NCI-H446 (cell line): Measurements from ENCODE around the gene NKD2.

Experiments used
- DNase-seq, 2 experiments: peaks; one replicate each; lab custom pipeline; 2025; lab: John Stamatoyannopoulos, UW

The NKD2 gene

GRCh38 chr5:978693-979092 lies 29.9 kb upstream of the NKD2 start:
- DNase-seq, result no peak

- DNase-seq, result no peak
Measured at GRCh38 chr5:979100-979817, 29.3 kb upstream of the NKD2 start.

- no peak for DNase-seq
Measured at GRCh38 chr5:980001-980588, 28.5 kb upstream of the NKD2 start.

- DNase-seq, result no peak
Measured at GRCh38 chr5:980966-981365, 27.6 kb upstream of the NKD2 start.

GRCh38 chr5:981456-981855 lies 27.1 kb upstream of the NKD2 start:
- DNase-seq, result no peak

DNA sequence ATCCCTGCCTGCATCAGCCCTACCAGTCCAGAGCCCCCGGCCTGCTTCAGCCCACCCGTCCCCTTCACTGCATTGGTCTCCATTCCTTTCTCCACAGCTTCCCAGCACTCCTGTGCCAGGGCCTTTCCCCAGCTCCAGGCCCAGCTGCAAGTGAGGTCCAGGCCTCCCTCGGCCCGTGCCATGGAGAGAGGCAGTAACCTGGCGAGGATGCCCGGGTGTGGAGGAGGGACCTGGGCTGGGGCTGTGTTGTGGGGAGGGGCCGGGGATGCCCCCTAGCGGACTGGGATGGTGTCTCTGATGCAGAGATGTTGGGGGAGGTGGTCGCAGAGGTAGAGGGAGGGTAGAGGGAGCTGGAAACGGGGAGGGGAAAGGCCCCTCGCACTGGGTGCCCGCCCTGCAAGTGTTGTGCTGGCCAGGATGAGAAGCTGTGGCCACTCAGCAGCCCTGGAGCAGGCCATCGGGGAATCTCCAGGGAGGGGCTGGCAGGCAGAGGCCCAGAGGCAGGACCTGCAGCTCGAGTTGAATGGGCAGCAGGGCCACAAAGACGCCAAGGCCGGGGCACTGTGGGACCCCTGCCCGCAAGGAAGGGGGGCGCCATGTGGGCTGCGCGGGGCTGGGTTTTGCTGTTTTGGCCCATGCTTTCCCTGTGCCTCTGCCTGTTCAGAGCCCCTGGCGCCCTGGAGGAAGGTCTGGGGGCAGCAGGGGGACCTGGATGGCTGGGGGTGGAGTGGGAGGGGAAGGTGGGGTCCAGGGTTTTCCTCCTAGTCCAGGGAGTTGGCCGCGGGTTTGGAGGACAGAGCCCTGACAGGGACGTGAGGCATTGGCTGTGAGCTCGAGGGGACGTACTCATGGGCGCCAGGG lies 26.0 kb upstream of the NKD2 start:
- DNase-seq, result no peak

GRCh38 chr5:983238-983524 lies 25.4 kb upstream of the NKD2 start:
- no peak for DNase-seq

DNA sequence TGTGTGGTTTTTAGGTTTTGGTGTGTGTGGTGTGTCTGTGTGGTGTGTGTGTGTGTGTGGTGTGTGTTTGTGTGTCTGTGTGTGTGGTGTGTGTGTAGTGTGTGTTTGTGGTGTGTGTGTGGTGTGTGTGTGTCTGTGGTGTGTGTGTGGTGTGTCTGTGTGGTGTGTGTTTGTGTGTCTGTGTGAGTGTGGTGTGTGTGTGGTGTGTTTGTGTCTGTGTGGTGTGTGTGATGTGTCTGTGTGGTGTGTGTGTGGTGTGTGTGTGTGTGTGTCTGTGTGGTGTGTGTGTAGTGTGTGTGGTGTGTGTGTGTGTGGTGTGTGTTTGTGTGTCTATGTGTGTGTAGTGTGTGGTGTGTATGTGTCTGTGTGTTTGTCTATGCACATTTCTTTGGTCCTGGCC lies 25.0 kb upstream of the NKD2 start:
- no peak for DNase-seq

DNA sequence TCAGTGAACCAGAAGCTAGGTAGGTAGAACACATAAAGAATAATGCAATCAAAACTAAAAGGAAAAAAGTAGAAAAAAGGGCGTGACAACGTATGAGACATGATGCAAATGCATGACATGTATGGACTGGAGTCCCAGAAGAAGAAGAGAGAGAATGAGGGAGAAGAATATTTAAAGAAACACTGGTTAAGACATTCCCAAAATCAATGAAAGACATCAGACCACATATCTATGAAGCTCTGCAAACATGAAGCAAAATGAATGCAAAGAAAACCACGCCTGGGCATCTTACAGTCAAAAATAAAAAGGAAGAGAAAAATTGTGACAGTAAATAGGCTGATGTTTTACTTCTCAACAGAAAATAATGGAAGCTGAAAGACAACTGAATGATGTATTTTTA lies 23.8 kb upstream of the NKD2 start:
- DNase-seq, result no peak

- DNase-seq, result no peak
Measured at GRCh38 chr5:987761-988160, 20.8 kb upstream of the NKD2 start.

GRCh38 chr5:988322-988721 lies 20.3 kb upstream of the NKD2 start:
- DNase-seq, result no peak

DNA sequence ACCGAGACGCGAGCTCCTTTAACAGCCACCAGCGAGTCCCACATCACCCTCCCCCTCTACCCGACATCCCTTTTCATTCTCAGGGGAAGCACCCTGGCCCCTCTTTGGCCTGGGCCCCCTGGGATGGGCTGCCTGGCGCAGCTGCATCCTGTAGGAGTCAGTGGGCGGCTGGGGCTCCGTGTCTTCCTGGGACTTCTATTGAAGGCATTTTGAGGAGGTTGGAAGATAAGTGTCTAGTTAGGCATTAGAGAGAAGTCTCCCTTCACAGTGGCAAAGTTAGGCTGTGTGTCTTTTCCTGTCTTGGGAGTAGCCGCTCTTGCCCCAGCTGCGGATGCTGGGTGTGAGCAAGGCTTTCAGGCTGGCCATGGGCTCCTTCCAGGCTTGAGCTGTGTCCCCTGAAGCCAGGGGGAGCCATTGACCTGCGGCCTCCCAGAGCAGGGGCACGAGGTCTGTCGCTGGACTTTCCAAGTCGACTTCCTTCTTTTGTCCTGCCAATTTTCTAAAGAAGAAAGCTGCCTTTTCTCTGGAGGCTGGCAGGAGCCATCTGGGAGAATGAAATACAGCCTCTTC lies 18.6 kb upstream of the NKD2 start:
- no peak for DNase-seq

DNA sequence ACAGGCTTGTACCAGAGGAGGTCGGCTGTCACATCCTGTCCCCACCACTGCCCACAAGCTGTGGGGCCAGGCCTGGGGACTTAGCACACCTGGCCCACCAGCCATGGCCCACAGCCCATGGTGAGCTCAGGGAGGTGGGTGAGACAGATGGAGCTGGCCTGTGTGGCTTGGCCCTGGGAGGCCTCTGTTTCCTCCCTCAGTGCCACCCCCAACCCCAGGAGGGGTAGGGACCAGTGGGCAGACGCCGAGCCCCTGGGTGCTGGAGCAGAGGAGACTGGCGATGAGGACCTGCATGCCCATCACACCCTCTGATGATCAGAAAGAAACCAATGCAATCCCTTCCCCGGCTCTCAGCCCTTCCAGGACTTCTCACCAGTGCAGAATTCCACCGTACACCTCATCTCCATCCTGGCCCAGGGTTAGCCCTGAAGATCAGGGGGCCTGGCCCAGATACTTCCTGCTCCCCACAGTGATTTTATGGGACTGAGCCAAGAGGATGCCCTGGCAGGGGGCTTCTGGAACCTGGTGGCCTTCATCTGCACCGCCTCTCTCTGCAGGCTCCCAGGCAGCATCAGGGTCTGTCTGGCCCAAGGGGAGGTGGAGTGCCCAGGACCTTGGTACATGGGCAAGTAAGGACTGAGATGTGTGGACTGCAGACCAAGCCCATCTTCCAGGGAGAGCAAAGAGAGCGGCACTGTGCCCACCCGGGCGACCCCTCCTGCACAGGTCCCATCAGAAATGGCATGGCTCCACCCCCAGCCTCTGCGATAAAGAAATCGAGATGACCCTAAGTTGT lies 16.9 kb upstream of the NKD2 start:
- DNase-seq, result no peak

GRCh38 chr5:994272-994607 lies 14.4 kb upstream of the NKD2 start:
- no peak for DNase-seq

- DNase-seq, result no peak
Measured at GRCh38 chr5:994821-995220, 13.8 kb upstream of the NKD2 start.

- DNase-seq, result no peak
Measured at GRCh38 chr5:995318-995717, 13.3 kb upstream of the NKD2 start.

DNA sequence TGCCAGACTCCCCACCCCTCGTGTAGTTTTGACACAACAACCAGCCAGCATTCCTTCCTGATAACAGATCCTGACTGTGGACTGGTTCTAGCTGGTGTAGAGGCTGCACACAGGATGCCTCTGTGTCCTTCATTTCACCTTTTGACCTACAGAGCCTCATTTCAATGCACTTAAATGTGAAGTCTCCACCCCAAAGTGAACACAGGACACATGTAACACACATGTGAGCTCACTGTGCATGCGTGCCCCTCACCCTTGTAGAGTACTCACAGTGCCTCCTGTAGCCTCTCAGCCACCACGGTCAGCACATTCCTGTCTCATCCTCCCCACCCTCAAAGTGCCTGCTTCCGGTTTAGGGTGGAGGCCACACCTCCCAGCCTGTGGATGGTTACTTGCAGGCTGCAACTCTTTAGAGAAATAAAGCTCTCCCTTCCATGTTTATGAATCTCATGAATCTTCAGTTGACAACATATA lies 11.6 kb upstream of the NKD2 start:
- DNase-seq, result no peak

DNA sequence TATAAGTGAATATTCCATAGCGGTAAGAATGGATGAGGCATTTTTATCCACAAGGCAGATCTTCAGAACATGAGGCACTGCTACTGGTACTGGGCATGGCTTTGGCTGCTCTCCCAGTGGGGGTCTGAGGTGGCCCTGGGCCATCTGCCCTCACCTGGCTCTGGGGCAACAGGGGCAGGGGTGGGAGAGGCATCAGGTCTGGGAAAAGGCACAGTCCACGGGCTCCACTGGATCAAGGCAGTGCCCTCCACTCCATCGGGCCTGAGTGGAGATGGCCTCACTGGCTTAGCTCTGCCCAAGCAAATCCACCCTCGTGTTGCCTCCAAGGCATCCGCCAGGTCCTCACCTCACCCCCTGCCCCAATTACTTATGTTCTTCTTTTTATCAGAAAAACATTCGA lies 10.9 kb upstream of the NKD2 start:
- DNase-seq, result no peak

- no peak for DNase-seq
Measured at GRCh38 chr5:998246-999031, 10.2 kb upstream of the NKD2 start.

DNA sequence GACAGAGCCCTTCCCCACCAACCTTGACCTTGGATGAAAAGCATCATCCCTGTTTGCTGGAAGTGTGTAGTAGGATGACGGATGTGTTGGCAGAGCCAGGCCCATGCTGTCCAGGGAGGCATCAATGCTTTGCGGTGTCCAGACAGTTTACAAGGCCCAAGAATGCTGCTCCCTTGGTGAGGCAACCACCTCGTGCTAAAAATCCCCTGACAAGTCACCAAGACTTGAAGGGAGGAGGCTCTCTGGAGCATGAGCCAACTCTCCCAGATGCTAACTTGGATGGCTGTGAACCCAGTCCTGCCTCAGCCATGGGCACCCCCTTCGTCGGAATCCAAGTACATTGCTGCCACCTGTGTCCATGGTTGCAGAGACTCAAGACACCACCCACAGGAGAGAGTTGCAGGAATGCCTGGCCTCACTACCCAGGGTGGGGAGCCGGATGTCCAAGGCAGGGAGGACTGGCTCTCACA lies 9.5 kb upstream of the NKD2 start:
- no peak for DNase-seq

GRCh38 chr5:999724-1000123 lies 8.9 kb upstream of the NKD2 start:
- no peak for DNase-seq
